Neural progenitor cell (in vitro differentiated cells): ENCODE data around the gene POR. TPM values are rescaled to one million over a fixed set of nuclear protein-coding genes. Genes with fewer than 3 reads are reported as not detected.

Experiments
- DNase-seq: peaks from one replicate; pipeline ENCODE4 v3.0.0-alpha.2; 2016; ENCODE audit warnings: low spot score
- H2AFZ ChIP-seq: fragments of 200-600 bp; sonication (generic); replicated peaks from 2 replicates; pipeline ENCODE4 v1.6.1; 2016; ENCODE audit warnings: antibody characterized with exemption
- H3F3A ChIP-seq: fragments of 200-600 bp; sonication (generic); 2 replicates; pipeline ENCODE4 v1.6.1; 2016; ENCODE audit warnings: antibody characterized with exemption, low read depth
- H3K27ac ChIP-seq: fragments of 200-600 bp; sonication (generic); 2 replicates; pipeline ENCODE4 v1.5.1; 2016; ENCODE audit warnings: mild to moderate bottlenecking
- H3K27me3 ChIP-seq: fragments of 200-600 bp; sonication (generic); 2 replicates; pipeline ENCODE4 v1.6.1; 2016; ENCODE audit warnings: mild to moderate bottlenecking, moderate library complexity
- H3K36me3 ChIP-seq: fragments of 200-600 bp; sonication (generic); 2 replicates; pipeline ENCODE4 v1.5.1; 2016
- H3K4me1 ChIP-seq: fragments of 200-600 bp; sonication (generic); 2 replicates; pipeline ENCODE4 v1.6.1; 2016; ENCODE audit warnings: mixed run types
- H3K4me2 ChIP-seq: fragments of 200-600 bp; sonication (generic); 2 replicates; pipeline ENCODE4 v1.6.1; 2016
- H3K4me3 ChIP-seq: fragments of 200-600 bp; sonication (generic); 2 replicates; pipeline ENCODE4 v1.5.1; 2016
- H3K79me2 ChIP-seq: fragments of 200-600 bp; sonication (generic); 2 replicates; pipeline ENCODE4 v1.6.1; 2016; ENCODE audit warnings: low read depth
- H3K9ac ChIP-seq: fragments of 200-600 bp; sonication (generic); 2 replicates; pipeline ENCODE4 v1.6.1; 2016
- H3K9me3 ChIP-seq: fragments of 200-600 bp; sonication (generic); 2 replicates; pipeline ENCODE4 v1.5.1; 2016; ENCODE audit warnings: low read depth
- H4K20me1 ChIP-seq: fragments of 200-600 bp; sonication (generic); 2 replicates; pipeline ENCODE4 v1.6.1; 2016; ENCODE audit warnings: low read depth
- H3K27ac Mint-ChIP-seq: 3 replicates; pipeline ENCODE4 v1.8.0; 2021; ENCODE audit warnings: mixed read lengths
- H3K27me3 Mint-ChIP-seq: 2 replicates; pipeline ENCODE4 v1.8.0; 2022; ENCODE audit warnings: low read depth, mild to moderate bottlenecking, inconsistent platforms, moderate library complexity, mixed read lengths; ENCODE audit not compliant: insufficient read depth
- H3K36me3 Mint-ChIP-seq: 3 replicates; pipeline ENCODE4 v1.8.0; 2021; ENCODE audit warnings: mixed read lengths
- H3K4me1 Mint-ChIP-seq: 3 replicates; pipeline ENCODE4 v1.8.0; 2021; ENCODE audit warnings: mixed read lengths
- H3K4me3 Mint-ChIP-seq: 3 replicates; pipeline ENCODE4 v1.8.0; 2021; ENCODE audit warnings: mild to moderate bottlenecking, moderate library complexity, mixed read lengths
- H3K9me3 Mint-ChIP-seq: 3 replicates; pipeline ENCODE4 v1.8.0; 2020; ENCODE audit warnings: mixed read lengths
- CTCF ChIP-seq: fragments of 200-600 bp; sonication (generic); IDR thresholded peaks from 2 replicates; pipeline ENCODE4 v1.5.1; 2017; ENCODE audit warnings: antibody characterized with exemption, mild to moderate bottlenecking
- EZH2 ChIP-seq: fragments of 200-600 bp; sonication (generic); IDR thresholded peaks from 2 replicates; pipeline ENCODE4 v1.6.1; 2017; ENCODE audit warnings: antibody characterized with exemption, mild to moderate bottlenecking, moderate library complexity
- EZH2phosphoT487 ChIP-seq: fragments of 200-600 bp; sonication (generic); IDR thresholded peaks from 2 replicates; pipeline ENCODE4 v1.6.1; 2017; ENCODE audit warnings: antibody characterized with exemption
- total RNA-seq: library from RNA; depleted of rRNA; stranded (reverse); fragments of >200 nt; gene quantifications from 2 replicates; pipeline ENCODE4 v1.2.3, GENCODE V29; 2015; ENCODE audit warnings: low replicate concordance

Gene POR
- total RNA-seq, 1 donor from 2014 or later, result 38.6 TPM

GRCh38 chr7:75985518-75986146 is 70.7 kb downstream of the POR start:
- Histone ChIP-seq H3K79me2 (no peaks in the 10 kb centered on the region), H3K36me3 (no peaks in the 10 kb centered on the region), H3K4me3 (no peak overlapping the region), H3K9ac (no peak overlapping the region), H3K27ac (no peak overlapping the region), H3K27me3 (no peaks in the 10 kb centered on the region), H4K20me1 (no peaks in the 10 kb centered on the region), H3K4me1 (peaks cover 8% of the 10 kb centered on the region), H2AFZ (no peak overlapping the region), H3K9me3 (no peaks in the 10 kb centered on the region), H3K4me2 (no peak overlapping the region), H3F3A (peaks cover 2% of the 10 kb centered on the region)
- Mint-ChIP-seq H3K9me3 (no peaks in the 10 kb centered on the region), H3K4me1 (peaks cover 11% of the 10 kb centered on the region), H3K27ac (no peak overlapping the region), H3K27me3 (peaks cover 11% of the 10 kb centered on the region), H3K36me3 (peaks cover 13% of the 10 kb centered on the region), H3K4me3 (no peak overlapping the region)
- no peak for DNase-seq
- no peak for TF ChIP-seq CTCF
- no peak for TF ChIP-seq EZH2
- no peak for TF ChIP-seq EZH2phosphoT487

- no peak overlapping the region for H3K9ac ChIP-seq
- no peak overlapping the region for H3K4me3 ChIP-seq
- Mint-ChIP-seq H3K9me3 (no peaks in the 10 kb centered on the region), H3K4me3 (no peak overlapping the region), H3K27me3 (peaks cover 16% of the 10 kb centered on the region), H3K4me1 (peaks cover 17% of the 10 kb centered on the region), H3K27ac (no peak overlapping the region), H3K36me3 (peaks cover 13% of the 10 kb centered on the region)
- no peaks in the 10 kb centered on the region for H4K20me1 ChIP-seq
- H3K9me3 ChIP-seq, result no peaks in the 10 kb centered on the region
- H2AFZ ChIP-seq, result no peak overlapping the region
- TF ChIP-seq CTCF, result no peak
- no peak for TF ChIP-seq EZH2
- TF ChIP-seq EZH2phosphoT487, result no peak
- H3K79me2 ChIP-seq, result no peaks in the 10 kb centered on the region
- peaks cover 4% of the 10 kb centered on the region for H3F3A ChIP-seq
- no peak overlapping the region for H3K4me2 ChIP-seq
- DNase-seq, result no peak
- H3K27ac ChIP-seq, result no peak overlapping the region
- H3K27me3 ChIP-seq, result no peaks in the 10 kb centered on the region
- no peaks in the 10 kb centered on the region for H3K36me3 ChIP-seq
- H3K4me1 ChIP-seq, result peaks cover 14% of the 10 kb centered on the region
These were observed 71.3 kb downstream of the POR start for GRCh38 chr7:75986147-75986781.

GRCh38 chr7:75987026-75987804 is 72.3 kb downstream of the POR start:
- H3K4me1 Mint-ChIP-seq, result peaks cover 17% of the 10 kb centered on the region

More at GRCh38 chr7:75987026-75987804, 72.3 kb downstream of the POR start:
- Histone ChIP-seq H3F3A (peaks cover 11% of the 10 kb centered on the region), H3K4me3 (no peak overlapping the region), H3K9me3 (no peaks in the 10 kb centered on the region), H2AFZ (no peak overlapping the region), H3K79me2 (no peaks in the 10 kb centered on the region), H3K4me1 (peaks cover 16% of the 10 kb centered on the region), H3K36me3 (no peaks in the 10 kb centered on the region), H3K27me3 (no peaks in the 10 kb centered on the region), H3K9ac (no peak overlapping the region), H3K4me2 (no peak overlapping the region), H4K20me1 (no peaks in the 10 kb centered on the region), H3K27ac (no peak overlapping the region)
- Mint-ChIP-seq H3K4me3 (no peak overlapping the region), H3K36me3 (peaks cover 11% of the 10 kb centered on the region), H3K9me3 (no peaks in the 10 kb centered on the region), H3K27ac (no peak overlapping the region), H3K27me3 (peaks cover 19% of the 10 kb centered on the region)
- no peak for DNase-seq
- no peak for TF ChIP-seq CTCF
- no peak for TF ChIP-seq EZH2
- TF ChIP-seq EZH2phosphoT487, result no peak
